SK-N-MC (cell line): ENCODE results near the gene MTNR1B.

Experiments
- EZH2 ChIP-seq: fragments of 200-600 bp; sonication (generic); IDR thresholded peaks from one replicate; pipeline ENCODE4 v1.6.1; 2017; ENCODE audit warnings: antibody characterized with exemption
- POLR2AphosphoS5 ChIP-seq: IDR thresholded peaks from 2 replicates; pipeline ENCODE4 v1.6.1; 2012; ENCODE audit warnings: mild to moderate bottlenecking, low read depth, low read length, borderline replicate concordance

GRCh38 chr11:93025558-93026255 is 56.3 kb downstream of the MTNR1B start:
- TF ChIP-seq POLR2AphosphoS5 (no peak), EZH2 (no peak)
